GM12878 (cell line): ENCODE measurements around the gene CFLAR. TPM values are rescaled to one million over a fixed set of nuclear protein-coding genes. Genes with fewer than 3 reads are reported as not detected.

Experiments
- ATAC-seq: fragments of 200-7000 bp; cut with Tn5 transposase; 3 replicates; pipeline ENCODE4 v1.9.1; 2020; ENCODE audit warnings: mild to moderate bottlenecking, moderate library complexity
- BruUV-seq: library from RNA; stranded (reverse); fragments of 400-500 nt; replicated peaks from 2 replicates; lab custom pipeline; 2021; lab: Mats Ljungman, UMichigan
- CTCF ChIA-PET: fragments of 300-600 bp; sonication (Branson Sonifier 250); formaldehyde crosslinking; extraction: SDS; loops from one replicate; lab custom pipeline; 2021; ENCODE audit warnings: inconsistent platforms; lab: Yijun Ruan, JAX
- POLR2A ChIA-PET: fragments of 350-600 bp; formaldehyde crosslinking; extraction: SDS; loops from one replicate; lab custom pipeline; 2021; ENCODE audit warnings: inconsistent platforms; lab: Charles Lee
- RAD21 ChIA-PET: fragments of 300-600 bp; sonication (Branson Sonifier 250); formaldehyde crosslinking; loops from one replicate; lab custom pipeline; 2023; ENCODE audit warnings: antibody characterized with exemption; ENCODE audit not compliant: unreplicated experiment; lab: Charles Lee
- SMC1A ChIA-PET: fragments of 300-600 bp; sonication (Branson Sonifier 250); formaldehyde crosslinking; loops from one replicate; lab custom pipeline; 2023; ENCODE audit not compliant: unreplicated experiment, uncharacterized antibody; lab: Charles Lee
- DNase-seq: peaks from one replicate; pipeline ENCODE4 v3.0.0-alpha.2; 2011; ENCODE audit warnings: low read depth, low spot score
- FAIRE-seq: peaks from 3 replicates; lab custom pipeline; 2011; peaks lifted over from hg19 to GRCh38; lab: Jason Lieb, UNC
- H2AFZ ChIP-seq: 2 replicates; pipeline ENCODE4 v1.6.0; 2011; ENCODE audit warnings: low read depth, low read length, control low read depth; ENCODE audit not compliant: control insufficient read depth
- H3K27ac ChIP-seq: 2 replicates; pipeline ENCODE4 v1.5.1; 2011; ENCODE audit warnings: control low read depth; ENCODE audit not compliant: control insufficient read depth, insufficient read depth
- H3K27me3 ChIP-seq, 2 experiments: replicated peaks in 1 of 2; 2 replicates each; pipeline versions ENCODE4 v1.6.0 to v1.6.1; 2011; ENCODE audit warnings: low read length in 1 of 2; ENCODE audit not compliant: control insufficient read depth in 2 of 2, insufficient read depth in 2 of 2
- H3K36me3 ChIP-seq, 2 experiments: 2 replicates each; pipeline ENCODE4 v1.5.1; 2011; ENCODE audit warnings: low read length in 1 of 2; ENCODE audit not compliant: control insufficient read depth in 2 of 2, insufficient read depth in 2 of 2
- H3K4me1 ChIP-seq: 2 replicates; pipeline ENCODE4 v1.6.1; 2011; ENCODE audit warnings: mild to moderate bottlenecking, low read length, moderate library complexity, mixed read lengths; ENCODE audit not compliant: control insufficient read depth, insufficient read depth
- H3K4me2 ChIP-seq: 2 replicates; pipeline ENCODE4 v1.6.0; 2011; ENCODE audit warnings: control low read depth; ENCODE audit not compliant: control insufficient read depth, insufficient read depth
- H3K4me3 ChIP-seq: fragments of 200-600 bp; sonication (generic); 2 replicates; pipeline ENCODE4 v1.5.1; 2016
- H3K79me2 ChIP-seq: 2 replicates; pipeline ENCODE4 v1.6.0; 2011; ENCODE audit warnings: low read length; ENCODE audit not compliant: control insufficient read depth, insufficient read depth
- H3K9ac ChIP-seq: 2 replicates; pipeline ENCODE4 v1.8.0; 2011; ENCODE audit warnings: low read length, control low read depth, mixed read lengths; ENCODE audit not compliant: control insufficient read depth, insufficient read depth
- H3K9me3 ChIP-seq: replicated peaks from 3 replicates; pipeline ENCODE4 v1.5.1; 2011; ENCODE audit warnings: mild to moderate bottlenecking, low read length; ENCODE audit not compliant: control insufficient read depth, insufficient read depth
- H4K20me1 ChIP-seq: 2 replicates; pipeline ENCODE4 v1.6.0; 2011; ENCODE audit not compliant: control insufficient read depth, insufficient read depth
- BHLHE40 ChIP-seq, 2 experiments: fragments of 450-650 bp in 1 of 2; IDR thresholded peaks; 2 replicates each; pipeline ENCODE4 v1.6.1; 2011 to 2017; ENCODE audit warnings: low read depth in 2 of 2, borderline replicate concordance in 1 of 2, improper control_type of control experiment in 1 of 2, low read length in 1 of 2, mild to moderate bottlenecking in 1 of 2
- CREM ChIP-seq: IDR thresholded peaks from 2 replicates; pipeline ENCODE4 v1.6.1; 2014; ENCODE audit warnings: antibody characterized with exemption, low read depth
- EED ChIP-seq: sonication (generic); IDR thresholded peaks from 2 replicates; pipeline ENCODE4 v1.6.1; 2016; ENCODE audit warnings: antibody characterized with exemption, low read depth
- EP300 ChIP-seq, 2 experiments: fragments of 150-350 bp in 1 of 2; IDR thresholded peaks; 2 replicates each; pipeline ENCODE4 v1.6.1; 2011 to 2012; ENCODE audit warnings: low read depth in 2 of 2, low read length in 2 of 2, borderline replicate concordance in 1 of 2, improper control_type of control experiment in 1 of 2, inconsistent platforms in 1 of 2; ENCODE audit not compliant: control insufficient read depth in 1 of 2
- ESRRA ChIP-seq: IDR thresholded peaks from 2 replicates; pipeline ENCODE4 v1.6.1; 2012; ENCODE audit warnings: mild to moderate bottlenecking, low read length, improper control_type of control experiment
- NFXL1 ChIP-seq: fragments of 450-650 bp; IDR thresholded peaks from 2 replicates; pipeline ENCODE4 v1.6.1; 2017; ENCODE audit warnings: antibody characterized with exemption, mild to moderate bottlenecking, borderline replicate concordance
- NFYA ChIP-seq: IDR thresholded peaks from 2 replicates; pipeline ENCODE4 v1.6.1; 2011; ENCODE audit warnings: low read depth, mild to moderate bottlenecking, low read length, improper control_type of control experiment, borderline replicate concordance
- POLR2AphosphoS5 ChIP-seq: IDR thresholded peaks from 2 replicates; pipeline ENCODE4 v1.6.1; 2011; ENCODE audit warnings: mild to moderate bottlenecking, low read length, inconsistent platforms
- RBBP5 ChIP-seq: fragments of 200-600 bp; sonication (generic); conservative IDR thresholded peaks from 2 replicates; pipeline ENCODE4 v1.6.1; 2016
- SMAD5 ChIP-seq: IDR thresholded peaks from 2 replicates; pipeline ENCODE4 v1.6.1; 2016; ENCODE audit warnings: antibody characterized with exemption, low read depth
- STAT3 ChIP-seq: IDR thresholded peaks from 2 replicates; pipeline ENCODE4 v1.6.1; 2011; ENCODE audit warnings: low read depth, low read length, improper control_type of control experiment
- TARDBP ChIP-seq: IDR thresholded peaks from 2 replicates; pipeline ENCODE4 v1.6.1; 2016; ENCODE audit warnings: borderline replicate concordance
- TCF12 ChIP-seq: IDR thresholded peaks from 2 replicates; pipeline ENCODE4 v1.6.1; 2011; ENCODE audit warnings: low read depth, mild to moderate bottlenecking, low read length
- ZNF24 ChIP-seq: fragments of 450-650 bp; IDR thresholded peaks from 2 replicates; pipeline ENCODE4 v1.6.1; 2017; ENCODE audit warnings: antibody characterized with exemption, mild to moderate bottlenecking
- ZZZ3 ChIP-seq: IDR thresholded peaks from 2 replicates; pipeline ENCODE4 v1.6.1; 2011; ENCODE audit warnings: low read depth; ENCODE audit not compliant: control insufficient read depth, insufficient read length
- WGBS: methylation state at CpG from one replicate; pipeline ENCODE4 v1.1.6; 2016; ENCODE audit warnings: low lambda C conversion rate; ENCODE audit not compliant: insufficient replicate concordance, insufficient coverage; ENCODE audit errors: missing lambda C conversion rate; 5-methylcytosine and 5-hydroxymethylcytosine counted together
- in situ Hi-C: fragments of 300-500 bp; cut with MboI; formaldehyde crosslinking; loops from 9 replicates; pipeline ENCODE4 v1.14.3; 2018; ENCODE audit warnings: mixed read lengths
- intact Hi-C: fragments of 100-400 bp; cut with micrococcal nuclease; formaldehyde crosslinking; loops from one replicate; pipeline ENCODE4 v1.14.2; 2022; ENCODE audit not compliant: unreplicated experiment
- polyA plus RNA-seq, 11 experiments: library from polyadenylated mRNA; depleted of rRNA in 4 of 11; unstranded in 6 of 11; stranded (reverse) in 5 of 11; fragments of >200 nt; fragmentation: Nextera tagmentation in 4 of 11; fragmentation: Illumina TruSeq in 1 of 11; extraction: Ambion mirVana in 4 of 11; extraction: Trizol in 1 of 11; gene quantifications; 1 replicate in 1 of 11; 2 replicates in 10 of 11; pipeline versions ENCODE4 v1.2.1 to v1.2.3, GENCODE V29; 2011 to 2016; ENCODE audit warnings: inconsistent platforms in 2 of 11, missing spikeins in 2 of 11, low read depth in 1 of 11
- total RNA-seq, 4 experiments: library from RNA; depleted of rRNA in 3 of 4; stranded (reverse); fragments of >200 nt in 3 of 4; fragmentation: Illumina TruSeq in 1 of 4; extraction: Trizol in 1 of 4; gene quantifications; 2 replicates each; pipeline versions ENCODE4 v1.2.1 to v1.2.3, GENCODE V29; 2013 to 2021
- TF ChIP-seq, protein P1 (sequence below): fragments of 450-650 bp; IDR thresholded peaks from 2 replicates; pipeline ENCODE4 v1.6.1; 2016; ENCODE audit warnings: mild to moderate bottlenecking
- TF ChIP-seq, protein P2 (sequence below): IDR thresholded peaks from 2 replicates; pipeline ENCODE4 v1.6.1; 2012; ENCODE audit warnings: low read depth, low read length, improper control_type of control experiment
- TF ChIP-seq, protein P3 (sequence below): fragments of 450-650 bp; formaldehyde crosslinking; IDR thresholded peaks from 2 replicates; pipeline ENCODE4 v1.4.0; 2020; ENCODE audit warnings: mild to moderate bottlenecking, moderate library complexity

The CFLAR gene
- total and polyA plus RNA-seq, 10 of the 15 experiments (the other 5 are each of a cell fraction or from before 2014, with no cell fraction given): 80.6 to 181 (median 101) TPM

DNA sequence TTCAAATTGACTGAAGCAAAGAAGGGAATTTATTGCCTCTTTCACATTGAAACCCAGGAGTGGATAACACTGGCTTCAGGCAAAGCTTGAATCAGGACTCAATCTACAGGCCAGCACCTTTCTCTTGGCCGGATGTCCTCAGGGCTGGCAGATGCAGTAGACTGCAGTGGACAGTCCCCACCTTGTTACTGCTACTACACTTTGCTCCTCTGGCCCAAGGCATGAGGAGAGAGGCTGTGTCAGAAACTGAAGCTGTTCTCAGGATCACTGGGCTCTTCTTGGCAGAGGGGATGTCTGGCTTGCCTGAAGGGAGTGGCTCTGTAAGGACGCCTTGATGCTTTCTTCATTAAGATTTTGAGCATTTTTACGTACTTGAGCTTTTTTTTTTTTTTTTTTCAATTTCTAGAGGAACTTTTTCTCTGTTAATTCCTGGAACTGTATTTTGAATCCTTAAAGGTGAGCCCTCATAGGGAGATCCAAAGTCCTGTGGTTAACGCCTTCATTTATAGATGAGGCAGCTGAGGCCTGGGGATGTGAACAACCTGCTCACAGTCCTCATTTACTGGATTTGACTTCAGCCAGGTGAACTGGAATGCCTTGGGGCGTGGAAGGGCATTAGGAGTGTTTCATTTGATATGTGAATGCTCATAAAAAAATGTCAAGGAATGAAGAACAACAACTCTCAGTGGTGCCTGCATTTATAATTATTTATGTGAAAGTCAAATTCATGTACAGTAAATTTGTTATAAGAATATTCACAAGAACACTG, 103.5 kb downstream of the CFLAR start:
- Histone ChIP-seq H2AFZ (no peak overlapping the region), H3K27me3 (no peaks in the 10 kb centered on the region; a peak in 1 of 4 replicates), H4K20me1 (no peaks in the 10 kb centered on the region), H3K27ac (no peak overlapping the region), H3K4me3 (no peak overlapping the region), H3K9ac (no peak overlapping the region), H3K79me2 (no peaks in the 10 kb centered on the region), H3K36me3 (no peaks in the 10 kb centered on the region; a peak in 1 of 4 replicates), H3K4me2 (no peak overlapping the region), H3K4me1 (peaks cover 6% of the 10 kb centered on the region), H3K9me3 (no peaks in the 10 kb centered on the region)
- SMC1A ChIA-PET: interaction anchor here (1.5 to 3.3 kb wide), 4 partner anchors 9 to 36 kb away, joined by 5 to 17 read pairs (median 9); partner anchors contain the start of gene CASP10
- in situ Hi-C loops (no loop called here), intact Hi-C loops (no loop called here)
- DNase-seq (no peak), FAIRE-seq (no peak), ATAC-seq (no peak)
- BruUV-seq: TSS peak; percentile 36
- POLR2A ChIA-PET: interaction anchor here (0.6 kb wide), 2 partner anchors 94 to 411 kb away, joined by 3 to 5 read pairs; no protein-coding TSS in a partner anchor
- 78% methylated on average over 5 of the region's 5 CpGs for WGBS
- CTCF ChIA-PET: interaction anchor here (1.1 to 2.4 kb wide), 3 partner anchors 11 to 36 kb away, joined by 4 to 13 read pairs (median 5); partner anchors contain the start of gene CASP10
- RAD21 ChIA-PET: interaction anchor here (0.7 to 3.1 kb wide), 3 partner anchors 14 to 1781 kb away, joined by 3 to 17 read pairs (median 7); partner anchors contain the start of gene CASP10
- TF ChIP-seq, protein P1, sequence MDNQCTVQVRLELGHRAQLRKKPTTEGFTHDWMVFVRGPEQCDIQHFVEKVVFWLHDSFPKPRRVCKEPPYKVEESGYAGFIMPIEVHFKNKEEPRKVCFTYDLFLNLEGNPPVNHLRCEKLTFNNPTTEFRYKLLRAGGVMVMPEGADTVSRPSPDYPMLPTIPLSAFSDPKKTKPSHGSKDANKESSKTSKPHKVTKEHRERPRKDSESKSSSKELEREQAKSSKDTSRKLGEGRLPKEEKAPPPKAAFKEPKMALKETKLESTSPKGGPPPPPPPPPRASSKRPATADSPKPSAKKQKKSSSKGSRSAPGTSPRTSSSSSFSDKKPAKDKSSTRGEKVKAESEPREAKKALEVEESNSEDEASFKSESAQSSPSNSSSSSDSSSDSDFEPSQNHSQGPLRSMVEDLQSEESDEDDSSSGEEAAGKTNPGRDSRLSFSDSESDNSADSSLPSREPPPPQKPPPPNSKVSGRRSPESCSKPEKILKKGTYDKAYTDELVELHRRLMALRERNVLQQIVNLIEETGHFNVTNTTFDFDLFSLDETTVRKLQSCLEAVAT: no peak
- TF ChIP-seq, protein P2, sequence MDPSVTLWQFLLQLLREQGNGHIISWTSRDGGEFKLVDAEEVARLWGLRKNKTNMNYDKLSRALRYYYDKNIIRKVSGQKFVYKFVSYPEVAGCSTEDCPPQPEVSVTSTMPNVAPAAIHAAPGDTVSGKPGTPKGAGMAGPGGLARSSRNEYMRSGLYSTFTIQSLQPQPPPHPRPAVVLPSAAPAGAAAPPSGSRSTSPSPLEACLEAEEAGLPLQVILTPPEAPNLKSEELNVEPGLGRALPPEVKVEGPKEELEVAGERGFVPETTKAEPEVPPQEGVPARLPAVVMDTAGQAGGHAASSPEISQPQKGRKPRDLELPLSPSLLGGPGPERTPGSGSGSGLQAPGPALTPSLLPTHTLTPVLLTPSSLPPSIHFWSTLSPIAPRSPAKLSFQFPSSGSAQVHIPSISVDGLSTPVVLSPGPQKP: no peak
- no peak for TF ChIP-seq BHLHE40 (IDR thresholded peaks at IDR 0.05; ENCODE audit: borderline replicate concordance in 1 of 2, low read depth in 2 of 2, low read length in 1 of 2)
- TF ChIP-seq ZZZ3: no peak
- TF ChIP-seq SMAD5: no peak
- no peak for TF ChIP-seq TARDBP
- TF ChIP-seq POLR2AphosphoS5: no peak
- TF ChIP-seq, protein P3, sequence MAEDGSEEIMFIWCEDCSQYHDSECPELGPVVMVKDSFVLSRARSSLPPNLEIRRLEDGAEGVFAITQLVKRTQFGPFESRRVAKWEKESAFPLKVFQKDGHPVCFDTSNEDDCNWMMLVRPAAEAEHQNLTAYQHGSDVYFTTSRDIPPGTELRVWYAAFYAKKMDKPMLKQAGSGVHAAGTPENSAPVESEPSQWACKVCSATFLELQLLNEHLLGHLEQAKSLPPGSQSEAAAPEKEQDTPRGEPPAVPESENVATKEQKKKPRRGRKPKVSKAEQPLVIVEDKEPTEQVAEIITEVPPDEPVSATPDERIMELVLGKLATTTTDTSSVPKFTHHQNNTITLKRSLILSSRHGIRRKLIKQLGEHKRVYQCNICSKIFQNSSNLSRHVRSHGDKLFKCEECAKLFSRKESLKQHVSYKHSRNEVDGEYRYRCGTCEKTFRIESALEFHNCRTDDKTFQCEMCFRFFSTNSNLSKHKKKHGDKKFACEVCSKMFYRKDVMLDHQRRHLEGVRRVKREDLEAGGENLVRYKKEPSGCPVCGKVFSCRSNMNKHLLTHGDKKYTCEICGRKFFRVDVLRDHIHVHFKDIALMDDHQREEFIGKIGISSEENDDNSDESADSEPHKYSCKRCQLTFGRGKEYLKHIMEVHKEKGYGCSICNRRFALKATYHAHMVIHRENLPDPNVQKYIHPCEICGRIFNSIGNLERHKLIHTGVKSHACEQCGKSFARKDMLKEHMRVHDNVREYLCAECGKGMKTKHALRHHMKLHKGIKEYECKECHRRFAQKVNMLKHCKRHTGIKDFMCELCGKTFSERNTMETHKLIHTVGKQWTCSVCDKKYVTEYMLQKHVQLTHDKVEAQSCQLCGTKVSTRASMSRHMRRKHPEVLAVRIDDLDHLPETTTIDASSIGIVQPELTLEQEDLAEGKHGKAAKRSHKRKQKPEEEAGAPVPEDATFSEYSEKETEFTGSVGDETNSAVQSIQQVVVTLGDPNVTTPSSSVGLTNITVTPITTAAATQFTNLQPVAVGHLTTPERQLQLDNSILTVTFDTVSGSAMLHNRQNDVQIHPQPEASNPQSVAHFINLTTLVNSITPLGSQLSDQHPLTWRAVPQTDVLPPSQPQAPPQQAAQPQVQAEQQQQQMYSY (CRISPR knock-in tag): no peak
- TF ChIP-seq NFYA: no peak
- no peak for TF ChIP-seq TCF12
- no peak for TF ChIP-seq ESRRA
- no peak for TF ChIP-seq NFXL1
- TF ChIP-seq EP300 (IDR thresholded peaks at IDR 0.05; ENCODE audit: borderline replicate concordance in 1 of 2, control insufficient read depth in 1 of 2, low read depth in 2 of 2, low read length in 2 of 2): no peak
- TF ChIP-seq CREM: no peak
- TF ChIP-seq EED: no peak
- no peak for TF ChIP-seq STAT3
- no peak for TF ChIP-seq RBBP5
- TF ChIP-seq ZNF24: no peak
